Fibroblast of villous mesenchyme (primary cell): ENCODE measurements around the gene SIN3B. TPM values are rescaled to one million over a fixed set of nuclear protein-coding genes. Genes with fewer than 3 reads are reported as not detected.
"Not testable (repeated sequence)": the region's sequence is repeated elsewhere in the genome, so short reads cannot be mapped to it uniquely, and the experiment has no call there.

Experiments used
- DNase-seq: peaks from one replicate; pipeline ENCODE4 v3.0.0-alpha.2; 2010; ENCODE audit warnings: low read depth
- H3K4me3 ChIP-seq: 2 replicates; pipeline ENCODE4 v1.5.1; 2011; ENCODE audit warnings: low read depth, mild to moderate bottlenecking, low read length
- CTCF ChIP-seq: IDR thresholded peaks from 2 replicates; pipeline ENCODE4 v1.5.1; 2012; ENCODE audit warnings: low read depth, mild to moderate bottlenecking, low read length; ENCODE audit not compliant: insufficient read depth
- total RNA-seq: library from RNA; depleted of rRNA; stranded (reverse); fragments of >200 nt; gene quantifications from 2 replicates; pipeline ENCODE4 v1.2.3, GENCODE V29; 2012

The SIN3B gene
- total RNA-seq, 1 donor = 40.2 TPM

DNA sequence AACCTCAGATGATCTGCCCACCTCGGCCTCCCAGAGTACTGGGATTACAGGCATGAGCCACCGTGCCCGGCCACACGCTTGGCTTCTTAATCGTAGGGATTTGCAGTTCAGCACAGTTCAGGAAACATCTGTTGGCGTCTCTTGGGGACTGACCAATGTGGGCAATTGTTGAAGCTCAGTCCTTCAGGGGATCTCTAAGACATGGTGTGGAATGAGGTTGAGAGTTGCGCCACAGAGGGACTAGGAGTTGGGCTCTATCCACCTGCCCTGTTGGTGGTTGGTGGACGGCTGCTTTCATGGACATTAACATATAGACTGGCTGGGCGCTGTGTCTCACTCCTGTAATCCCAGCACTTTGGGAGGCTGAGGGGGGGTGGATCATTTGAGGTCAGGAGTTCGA lies 37.3 kb upstream of the SIN3B start:
- H3K4me3 ChIP-seq = no peak overlapping the region
- no peak for TF ChIP-seq CTCF
- DNase-seq = no peak

GRCh38 chr19:16794456-16795441 lies 34.4 kb upstream of the SIN3B start:
- no peak overlapping the region for H3K4me3 ChIP-seq
- no peak for TF ChIP-seq CTCF
- DNase-seq = no peak

GRCh38 chr19:16795731-16796130 lies 33.5 kb upstream of the SIN3B start:
- DNase-seq = no peak

GRCh38 chr19:16797876-16798275 lies 31.3 kb upstream of the SIN3B start:
- TF ChIP-seq CTCF = no peak
- no peak overlapping the region for H3K4me3 ChIP-seq
- no peak for DNase-seq

More at GRCh38 chr19:16795731-16796130, 33.5 kb upstream of the SIN3B start:
- TF ChIP-seq CTCF = no peak
- no peak overlapping the region for H3K4me3 ChIP-seq

DNA sequence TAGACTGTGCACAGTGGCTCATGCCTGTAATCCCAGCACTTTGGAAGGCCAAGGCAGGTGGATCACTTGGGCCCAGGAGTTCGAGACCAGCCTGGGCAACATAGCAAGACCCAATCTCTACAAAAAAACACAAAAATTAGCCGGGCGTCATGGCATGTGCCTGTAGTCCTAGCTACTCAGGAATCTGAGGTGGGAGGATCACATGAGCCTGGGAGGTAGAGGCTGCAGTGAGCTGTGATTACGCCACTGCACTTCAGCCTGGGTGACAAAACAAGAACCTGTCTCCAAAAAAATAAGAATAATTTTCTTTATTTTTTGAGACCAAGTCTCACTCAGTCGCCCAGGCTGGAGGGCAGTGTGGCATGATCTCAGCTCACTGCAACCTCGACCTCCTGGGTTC lies 30.9 kb upstream of the SIN3B start:
- not testable (repeated sequence) for DNase-seq, H3K4me3 ChIP-seq

DNA sequence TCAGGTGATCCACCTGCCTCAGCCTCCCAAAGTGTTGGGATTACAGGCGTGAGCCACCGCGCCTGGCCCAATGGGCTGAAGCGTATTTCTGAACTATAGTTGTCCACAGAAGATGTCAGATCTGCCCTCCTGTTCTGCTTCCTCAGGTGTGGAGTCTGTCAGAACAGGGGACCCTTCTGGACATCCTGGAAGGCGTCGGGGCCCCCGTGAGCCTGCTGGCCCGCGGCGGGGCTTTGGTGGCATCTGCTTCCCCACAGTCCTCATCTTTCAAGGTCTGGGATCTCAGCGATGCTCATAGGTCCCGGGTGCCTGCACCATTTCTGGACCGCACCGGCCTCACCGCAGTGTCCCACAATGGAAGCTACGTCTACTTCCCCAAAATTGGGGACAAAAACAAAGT lies 29.5 kb upstream of the SIN3B start:
- TF ChIP-seq CTCF = no peak
- DNase-seq = no peak
- no peak overlapping the region for H3K4me3 ChIP-seq

- peak; percentile 42 for DNase-seq
- no peak for TF ChIP-seq CTCF
- no peak overlapping the region for H3K4me3 ChIP-seq
Measured at GRCh38 chr19:16801600-16802013, 27.6 kb upstream of the SIN3B start.
